Upper lobe of left lung (tissue), 4 donors: ENCODE data around the gene PREX1.

Experiments
- POLR2A ChIP-seq, 4 donors: fragments of 450-650 bp; IDR thresholded peaks; one replicate each; pipeline ENCODE4 v1.5.1; 2016 to 2017; ENCODE audit warnings: antibody characterized with exemption in 4 of 4, mild to moderate bottlenecking in 2 of 4
- TF ChIP-seq, protein P1 (sequence below), 6 experiments: fragments of 450-650 bp in 4 of 6; fragments of 200-600 bp in 2 of 6; sonication (generic) in 2 of 6; IDR thresholded peaks; one replicate each; pipeline ENCODE4 v1.5.1; 2016 to 2019; ENCODE audit warnings: antibody characterized with exemption in 6 of 6

DNA sequence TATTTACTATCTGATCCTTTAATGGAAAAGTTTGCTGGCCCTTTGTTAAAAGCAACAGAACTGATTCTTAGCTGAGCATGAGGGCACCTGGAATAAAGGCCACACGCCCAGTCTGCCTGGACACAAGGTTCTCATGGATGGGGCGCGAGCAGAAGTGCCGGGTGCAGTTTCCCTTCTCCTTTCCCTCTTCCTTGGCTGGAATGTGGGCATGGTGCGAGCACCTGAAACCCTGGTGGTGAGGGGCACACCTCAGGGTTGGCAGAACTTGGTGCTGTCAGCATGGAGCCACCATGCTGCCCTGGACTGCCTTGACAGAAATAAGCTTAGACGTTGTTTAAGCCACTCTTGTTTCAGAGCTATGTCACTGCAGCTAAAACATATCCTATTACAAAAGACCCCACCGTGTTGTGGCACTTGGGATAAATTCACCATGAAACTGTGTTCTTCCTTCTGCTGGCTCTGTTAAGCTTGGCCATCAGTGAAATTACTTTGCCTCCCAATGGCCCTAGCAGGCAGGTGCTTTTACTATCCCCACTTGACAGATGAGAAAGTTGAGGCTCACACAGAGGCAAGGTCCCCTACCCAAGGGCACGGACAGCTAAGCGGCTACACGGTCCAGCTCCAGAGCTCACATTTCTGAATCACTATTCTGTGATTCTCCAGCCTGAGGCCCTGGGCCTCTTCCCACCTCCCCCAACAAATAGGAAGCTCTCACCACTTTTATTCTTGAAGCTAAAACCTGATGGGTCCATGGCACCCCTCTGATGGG, 115.9 kb downstream of the PREX1 start:
- TF ChIP-seq, protein P1, sequence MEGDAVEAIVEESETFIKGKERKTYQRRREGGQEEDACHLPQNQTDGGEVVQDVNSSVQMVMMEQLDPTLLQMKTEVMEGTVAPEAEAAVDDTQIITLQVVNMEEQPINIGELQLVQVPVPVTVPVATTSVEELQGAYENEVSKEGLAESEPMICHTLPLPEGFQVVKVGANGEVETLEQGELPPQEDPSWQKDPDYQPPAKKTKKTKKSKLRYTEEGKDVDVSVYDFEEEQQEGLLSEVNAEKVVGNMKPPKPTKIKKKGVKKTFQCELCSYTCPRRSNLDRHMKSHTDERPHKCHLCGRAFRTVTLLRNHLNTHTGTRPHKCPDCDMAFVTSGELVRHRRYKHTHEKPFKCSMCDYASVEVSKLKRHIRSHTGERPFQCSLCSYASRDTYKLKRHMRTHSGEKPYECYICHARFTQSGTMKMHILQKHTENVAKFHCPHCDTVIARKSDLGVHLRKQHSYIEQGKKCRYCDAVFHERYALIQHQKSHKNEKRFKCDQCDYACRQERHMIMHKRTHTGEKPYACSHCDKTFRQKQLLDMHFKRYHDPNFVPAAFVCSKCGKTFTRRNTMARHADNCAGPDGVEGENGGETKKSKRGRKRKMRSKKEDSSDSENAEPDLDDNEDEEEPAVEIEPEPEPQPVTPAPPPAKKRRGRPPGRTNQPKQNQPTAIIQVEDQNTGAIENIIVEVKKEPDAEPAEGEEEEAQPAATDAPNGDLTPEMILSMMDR (IDR thresholded peaks at IDR 0.05), result no peak
- TF ChIP-seq POLR2A (IDR thresholded peaks at IDR 0.05), result no peak
